ENCODE measurements around the gene RAVER1.

- TF ChIP-seq CTCF (IDR thresholded peaks at IDR 0.05) (no peak), TCF7L2 (IDR thresholded peaks at IDR 0.05; ENCODE audit: low read depth, low read length) (no peak), POLR2AphosphoS5 (IDR thresholded peaks at IDR 0.05; ENCODE audit: low read depth, low read length) (no peak), SIN3A (IDR thresholded peaks at IDR 0.05; ENCODE audit: borderline replicate concordance, insufficient read depth, low read depth, low read length) (no peak), REST (IDR thresholded peaks at IDR 0.05; ENCODE audit: insufficient read depth in 1 of 2, low read depth in 2 of 2, low read length in 1 of 2) (no peak)
These were observed 5.5 kb downstream of the RAVER1 start for GRCh38 chr19:10327793-10328192.

All from Panc1 (cell line).